Parathyroid adenoma (tissue), 2 donors: ENCODE measurements around the gene BCL11B.

Experiments
- H2AFZ ChIP-seq: fragments of 300-600 bp; sonication (generic); one replicate; pipeline ENCODE4 v1.7.0; 2017; ENCODE audit warnings: antibody characterized with exemption, mild to moderate bottlenecking
- H3K27ac ChIP-seq: fragments of 300-600 bp; sonication (generic); one replicate; pipeline ENCODE4 v1.7.0; 2017
- H3K27me3 ChIP-seq: fragments of 300-600 bp; sonication (generic); one replicate; pipeline ENCODE4 v1.7.0; 2017; ENCODE audit warnings: low read length; ENCODE audit not compliant: control insufficient read depth, insufficient read depth
- H3K36me3 ChIP-seq: fragments of 300-600 bp; sonication (generic); one replicate; pipeline ENCODE4 v1.7.0; 2017; ENCODE audit warnings: low read length; ENCODE audit not compliant: control insufficient read depth, insufficient read depth
- H3K4me1 ChIP-seq: fragments of 300-600 bp; sonication (generic); one replicate; pipeline ENCODE4 v1.7.0; 2017; ENCODE audit warnings: control low read depth
- H3K4me2 ChIP-seq: fragments of 300-600 bp; sonication (generic); one replicate; pipeline ENCODE4 v1.7.0; 2017; ENCODE audit warnings: low read length
- H3K4me3 ChIP-seq: fragments of 300-600 bp; sonication (generic); one replicate; pipeline ENCODE4 v1.7.0; 2017; ENCODE audit warnings: low read depth, low read length
- H3K79me2 ChIP-seq: fragments of 300-600 bp; sonication (generic); one replicate; pipeline ENCODE4 v1.7.0; 2017; ENCODE audit warnings: control low read depth
- H3K9ac ChIP-seq: fragments of 300-600 bp; sonication (generic); one replicate; pipeline ENCODE4 v1.7.0; 2017; ENCODE audit warnings: mild to moderate bottlenecking
- H3K9me3 ChIP-seq: fragments of 300-600 bp; sonication (generic); one replicate; pipeline ENCODE4 v1.7.0; 2017; ENCODE audit warnings: low read length; ENCODE audit not compliant: control insufficient read depth
- CTCF ChIP-seq: fragments of 300-600 bp; sonication (generic); IDR thresholded peaks from one replicate; pipeline ENCODE4 v1.7.0; 2017; ENCODE audit warnings: antibody characterized with exemption, mild to moderate bottlenecking
- donor health status: primary hyperparathyroidism.

Gene BCL11B

GRCh38 chr14:99288948-99289347, 17.0 kb upstream of the BCL11B start:
- Histone ChIP-seq H3K27me3 (no peaks in the 10 kb centered on the region), H3K9me3 (no peaks in the 10 kb centered on the region), H3K36me3 (no peaks in the 10 kb centered on the region), H3K9ac (no peak overlapping the region), H3K27ac (no peak overlapping the region), H3K79me2 (no peaks in the 10 kb centered on the region), H3K4me3 (no peak overlapping the region), H3K4me2 (no peak overlapping the region), H2AFZ (no peak overlapping the region), H3K4me1 (no peaks in the 10 kb centered on the region)
- no peak for TF ChIP-seq CTCF

DNA sequence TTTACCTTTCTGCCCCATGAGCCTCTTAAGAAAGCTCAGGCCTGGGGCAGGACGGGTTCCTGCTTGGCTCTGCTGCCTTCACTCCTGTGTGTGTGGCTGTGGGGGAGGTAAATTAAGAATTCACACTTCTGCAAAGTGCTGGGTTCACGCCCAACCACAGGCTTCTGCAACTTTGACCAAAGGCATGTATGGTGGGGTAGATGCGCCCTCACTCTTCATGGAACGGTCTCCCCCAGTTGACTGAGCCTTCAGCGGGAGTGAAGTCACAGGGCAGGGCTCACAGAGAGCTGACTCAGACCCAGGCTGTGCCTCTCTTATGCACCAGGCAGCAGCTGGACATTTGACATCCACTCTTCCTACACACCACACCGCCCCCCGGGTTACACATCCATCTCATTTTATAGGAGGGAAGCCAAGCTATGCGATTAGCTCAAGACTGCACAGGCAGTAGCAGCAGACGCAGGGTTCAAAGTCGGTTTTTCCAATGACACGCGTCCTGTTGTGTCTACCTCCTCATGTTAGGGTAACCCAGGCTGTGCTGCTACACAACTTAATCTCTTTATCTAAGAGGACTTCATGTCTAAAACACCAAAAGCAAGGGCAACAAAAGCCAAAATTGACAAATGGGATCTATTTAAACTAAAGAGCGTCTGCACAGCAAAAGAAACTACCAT, 15.4 kb upstream of the BCL11B start:
- Histone ChIP-seq H3K27me3 (no peaks in the 10 kb centered on the region), H3K27ac (no peak overlapping the region), H3K4me2 (no peak overlapping the region), H2AFZ (no peak overlapping the region), H3K36me3 (no peaks in the 10 kb centered on the region), H3K79me2 (no peaks in the 10 kb centered on the region), H3K4me1 (no peaks in the 10 kb centered on the region), H3K9ac (no peak overlapping the region), H3K4me3 (no peak overlapping the region), H3K9me3 (no peaks in the 10 kb centered on the region)
- no peak for TF ChIP-seq CTCF

DNA sequence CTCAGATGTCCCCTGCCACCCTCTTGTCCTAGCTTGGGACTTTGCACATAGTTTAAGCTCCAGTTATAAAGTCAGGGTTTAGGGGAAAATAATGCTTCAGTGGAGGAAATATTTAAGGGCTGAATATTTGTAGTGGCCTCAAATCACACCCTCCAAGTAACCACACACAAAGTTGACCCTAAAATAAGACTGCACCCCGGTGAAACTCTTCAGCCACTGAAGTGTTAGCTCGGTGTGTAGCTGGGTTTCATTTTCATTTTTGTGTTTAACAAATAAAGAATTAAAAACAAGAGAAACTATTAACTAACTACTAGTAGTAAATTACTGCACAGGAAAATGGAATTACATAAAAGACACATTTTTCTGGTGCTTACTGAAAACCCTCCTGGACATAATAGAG, 14.8 kb upstream of the BCL11B start:
- Histone ChIP-seq H3K4me3 (no peak overlapping the region), H3K27ac (no peak overlapping the region), H2AFZ (no peak overlapping the region), H3K79me2 (no peaks in the 10 kb centered on the region), H3K27me3 (no peaks in the 10 kb centered on the region), H3K4me2 (no peak overlapping the region), H3K4me1 (no peaks in the 10 kb centered on the region), H3K9me3 (no peaks in the 10 kb centered on the region), H3K9ac (no peak overlapping the region), H3K36me3 (no peaks in the 10 kb centered on the region)
- no peak for TF ChIP-seq CTCF

DNA sequence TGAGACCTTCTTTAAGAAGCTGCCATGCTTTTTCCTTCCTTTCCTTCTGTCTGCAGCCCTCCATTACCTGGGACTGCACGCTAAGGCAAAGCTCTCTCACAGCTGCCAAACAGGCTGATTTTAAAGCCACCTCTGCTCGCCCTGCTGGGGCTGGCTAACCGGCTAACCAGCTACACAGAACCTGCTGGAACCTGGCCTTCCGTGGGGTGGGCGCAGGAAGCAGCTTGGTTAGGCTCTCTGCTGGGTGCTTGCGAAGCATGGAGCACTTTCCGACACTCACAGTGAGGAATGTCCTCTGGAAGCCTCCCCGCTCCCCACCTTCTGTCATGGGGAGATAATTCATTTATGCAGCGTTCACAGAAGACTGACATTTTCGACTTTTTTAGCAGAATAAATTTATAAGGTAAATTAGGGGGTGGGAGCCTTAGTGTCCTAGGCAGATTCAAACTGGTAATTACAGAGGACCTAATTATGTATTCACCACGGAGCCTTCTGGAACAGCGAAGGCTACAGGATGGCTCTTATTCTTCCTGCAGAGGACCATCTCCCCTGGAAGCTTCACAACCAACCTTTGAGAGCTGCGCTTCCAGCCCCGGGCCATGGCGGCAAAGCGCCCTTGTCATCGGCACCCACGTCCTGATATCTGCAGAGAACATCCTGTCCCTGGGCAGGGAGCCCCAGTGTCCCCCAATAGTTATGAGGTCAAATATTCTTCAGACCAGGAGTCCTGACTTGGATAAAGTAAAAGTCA, 12.4 kb upstream of the BCL11B start:
- Histone ChIP-seq H2AFZ (no peak overlapping the region), H3K27me3 (no peaks in the 10 kb centered on the region)
- no peak for TF ChIP-seq CTCF

More for the DNA sequence above, 12.4 kb upstream of the BCL11B start:
- Histone ChIP-seq H3K9ac (no peak overlapping the region), H3K36me3 (no peaks in the 10 kb centered on the region), H3K9me3 (no peaks in the 10 kb centered on the region), H3K27ac (no peak overlapping the region), H3K4me3 (no peak overlapping the region), H3K4me2 (no peak overlapping the region), H3K79me2 (no peaks in the 10 kb centered on the region), H3K4me1 (no peaks in the 10 kb centered on the region)
